SU-DHL-6 (cell line): ENCODE data around the gene SPRED1.

ENCODE experiments used
- CTCF ChIP-seq: fragments of 200-600 bp; sonication (generic); IDR thresholded peaks from one replicate; pipeline ENCODE4 v1.5.1; 2017; ENCODE audit warnings: antibody characterized with exemption, mild to moderate bottlenecking, low read length, moderate library complexity; ENCODE audit not compliant: insufficient read depth, poor library complexity, severe bottlenecking
- EZH2phosphoT487 ChIP-seq: fragments of 200-600 bp; sonication (generic), shearing (Covaris generic); conservative IDR thresholded peaks from 2 replicates; pipeline ENCODE4 v1.6.1; 2018; ENCODE audit warnings: mild to moderate bottlenecking, antibody characterized with exemption, low read length, moderate library complexity, mixed read lengths

GRCh38 chr15:38242055-38242454 is 10.6 kb upstream of the SPRED1 start:
- TF ChIP-seq CTCF (no peak), EZH2phosphoT487 (no peak)
